ENCODE data around the gene GATA6.
"Not testable (repeated sequence)": the region's sequence is repeated elsewhere in the genome, so short reads cannot be mapped to it uniquely, and the experiment has no call there.

The GATA6 gene

GRCh38 chr18:22185273-22185672 is 15.9 kb downstream of the GATA6 start:
- H3K4me1 Mint-ChIP-seq (ENCODE audit: low read depth): no peaks in the 10 kb centered on the region
- H3K27me3 Mint-ChIP-seq: peaks cover 4% of the 10 kb centered on the region
- H3K36me3 Mint-ChIP-seq: no peaks in the 10 kb centered on the region
- H3K9me3 Mint-ChIP-seq (ENCODE audit: low read depth): no peaks in the 10 kb centered on the region
- H3K4me3 Mint-ChIP-seq: no peak overlapping the region
- H3K27ac Mint-ChIP-seq: no peak overlapping the region

- H3K4me3 Mint-ChIP-seq: no peak overlapping the region
These were observed 16.5 kb downstream of the GATA6 start for GRCh38 chr18:22185771-22186386.

GRCh38 chr18:22186484-22186971 is 17.1 kb downstream of the GATA6 start:
- Mint-ChIP-seq H3K9me3 (ENCODE audit: low read depth) (no peaks in the 10 kb centered on the region), H3K27me3 (peaks cover 4% of the 10 kb centered on the region), H3K4me3 (no peak overlapping the region), H3K27ac (no peak overlapping the region), H3K36me3 (no peaks in the 10 kb centered on the region), H3K4me1 (ENCODE audit: low read depth) (no peaks in the 10 kb centered on the region)

More at GRCh38 chr18:22185771-22186386, 16.5 kb downstream of the GATA6 start:
- H3K27me3 Mint-ChIP-seq: peaks cover 4% of the 10 kb centered on the region
- no peak overlapping the region for H3K27ac Mint-ChIP-seq
- H3K36me3 Mint-ChIP-seq: no peaks in the 10 kb centered on the region
- H3K4me1 Mint-ChIP-seq (ENCODE audit: low read depth): no peaks in the 10 kb centered on the region
- no peaks in the 10 kb centered on the region for H3K9me3 Mint-ChIP-seq (ENCODE audit: low read depth)

GRCh38 chr18:22188559-22189267 is 19.3 kb downstream of the GATA6 start:
- Mint-ChIP-seq H3K4me1 (ENCODE audit: low read depth) (no peaks in the 10 kb centered on the region), H3K36me3 (no peaks in the 10 kb centered on the region), H3K27ac (no peak overlapping the region), H3K9me3 (ENCODE audit: low read depth) (no peaks in the 10 kb centered on the region), H3K27me3 (peaks cover 3% of the 10 kb centered on the region), H3K4me3 (no peak overlapping the region)

GRCh38 chr18:22189449-22190166 is 20.2 kb downstream of the GATA6 start:
- Mint-ChIP-seq H3K4me1 (ENCODE audit: low read depth) (no peaks in the 10 kb centered on the region), H3K9me3 (ENCODE audit: low read depth) (no peaks in the 10 kb centered on the region), H3K27ac (no peak overlapping the region), H3K4me3 (no peak overlapping the region), H3K36me3 (no peaks in the 10 kb centered on the region), H3K27me3 (peaks cover 4% of the 10 kb centered on the region)

- H3K4me3 Mint-ChIP-seq: no peak overlapping the region
- peaks cover 1% of the 10 kb centered on the region for H3K27me3 Mint-ChIP-seq
- H3K36me3 Mint-ChIP-seq: no peaks in the 10 kb centered on the region
- no peaks in the 10 kb centered on the region for H3K9me3 Mint-ChIP-seq (ENCODE audit: low read depth)
- H3K27ac Mint-ChIP-seq: no peak overlapping the region
- no peaks in the 10 kb centered on the region for H3K4me1 Mint-ChIP-seq (ENCODE audit: low read depth)
These were observed 21.9 kb downstream of the GATA6 start for GRCh38 chr18:22191346-22191695.

GRCh38 chr18:22191923-22192322 is 22.5 kb downstream of the GATA6 start:
- no peak overlapping the region for H3K27ac Mint-ChIP-seq
- H3K27me3 Mint-ChIP-seq: peaks cover 1% of the 10 kb centered on the region
- H3K9me3 Mint-ChIP-seq (ENCODE audit: low read depth): no peaks in the 10 kb centered on the region
- no peaks in the 10 kb centered on the region for H3K4me1 Mint-ChIP-seq (ENCODE audit: low read depth)
- no peak overlapping the region for H3K4me3 Mint-ChIP-seq
- H3K36me3 Mint-ChIP-seq: no peaks in the 10 kb centered on the region

GRCh38 chr18:22193466-22193865 is 24.1 kb downstream of the GATA6 start:
- Mint-ChIP-seq H3K27me3 (peaks cover 3% of the 10 kb centered on the region), H3K36me3 (no peaks in the 10 kb centered on the region), H3K9me3 (ENCODE audit: low read depth) (no peaks in the 10 kb centered on the region), H3K4me3 (no peak overlapping the region), H3K27ac (no peak overlapping the region), H3K4me1 (ENCODE audit: low read depth) (no peaks in the 10 kb centered on the region)

- Mint-ChIP-seq H3K27me3 (peaks cover 3% of the 10 kb centered on the region), H3K9me3 (ENCODE audit: low read depth) (no peaks in the 10 kb centered on the region), H3K36me3 (no peaks in the 10 kb centered on the region), H3K27ac (no peak overlapping the region), H3K4me1 (ENCODE audit: low read depth) (no peaks in the 10 kb centered on the region), H3K4me3 (no peak overlapping the region)
These were observed 24.8 kb downstream of the GATA6 start for GRCh38 chr18:22194151-22194598.

- Mint-ChIP-seq H3K9me3 (ENCODE audit: low read depth) (no peaks in the 10 kb centered on the region), H3K27me3 (peaks cover 3% of the 10 kb centered on the region), H3K36me3 (no peaks in the 10 kb centered on the region), H3K4me1 (ENCODE audit: low read depth) (no peaks in the 10 kb centered on the region), H3K27ac (no peak overlapping the region), H3K4me3 (no peak overlapping the region)
These were observed 25.7 kb downstream of the GATA6 start for GRCh38 chr18:22195052-22195451.

- H3K9me3 Mint-ChIP-seq (ENCODE audit: low read depth); H3K27ac Mint-ChIP-seq; H3K4me1 Mint-ChIP-seq (ENCODE audit: low read depth); H3K27me3 Mint-ChIP-seq; H3K4me3 Mint-ChIP-seq; H3K36me3 Mint-ChIP-seq: not testable (repeated sequence)
These were observed 27.6 kb downstream of the GATA6 start for GRCh38 chr18:22196943-22197342.

- Mint-ChIP-seq H3K36me3 (no peaks in the 10 kb centered on the region), H3K27me3 (peaks cover 3% of the 10 kb centered on the region), H3K4me3 (no peak overlapping the region), H3K27ac (no peak overlapping the region), H3K9me3 (ENCODE audit: low read depth) (no peaks in the 10 kb centered on the region), H3K4me1 (ENCODE audit: low read depth) (no peaks in the 10 kb centered on the region)
These were observed 28.3 kb downstream of the GATA6 start for GRCh38 chr18:22197668-22198067.

- Mint-ChIP-seq H3K4me1 (ENCODE audit: low read depth) (no peaks in the 10 kb centered on the region), H3K27ac (no peak overlapping the region), H3K36me3 (no peaks in the 10 kb centered on the region), H3K27me3 (peaks cover 3% of the 10 kb centered on the region), H3K9me3 (ENCODE audit: low read depth) (no peaks in the 10 kb centered on the region), H3K4me3 (no peak overlapping the region)
These were observed 28.8 kb downstream of the GATA6 start for GRCh38 chr18:22198163-22198562.

- Mint-ChIP-seq H3K4me3 (no peak overlapping the region), H3K27me3 (peaks cover 3% of the 10 kb centered on the region), H3K4me1 (ENCODE audit: low read depth) (no peaks in the 10 kb centered on the region), H3K9me3 (ENCODE audit: low read depth) (no peaks in the 10 kb centered on the region), H3K27ac (no peak overlapping the region), H3K36me3 (no peaks in the 10 kb centered on the region)
These were observed 29.6 kb downstream of the GATA6 start for GRCh38 chr18:22199005-22199404.

GRCh38 chr18:22200611-22201225 is 31.3 kb downstream of the GATA6 start:
- Mint-ChIP-seq H3K4me1 (ENCODE audit: low read depth) (no peaks in the 10 kb centered on the region), H3K27ac (no peak overlapping the region), H3K4me3 (no peak overlapping the region), H3K27me3 (peaks cover 1% of the 10 kb centered on the region), H3K9me3 (ENCODE audit: low read depth) (no peaks in the 10 kb centered on the region), H3K36me3 (no peaks in the 10 kb centered on the region)
